Naive thymus-derived CD4-positive, alpha-beta T cell (primary cell): ENCODE results near the gene FBXO11. TPM values are rescaled to one million over a fixed set of nuclear protein-coding genes. Genes with fewer than 3 reads are reported as not detected.

ENCODE experiments used
- ATAC-seq: fragments of 150-1000 bp; cut with Tn5 transposase; 2 replicates; pipeline ENCODE4 v1.10.0; 2021; ENCODE audit warnings: mild to moderate bottlenecking, moderate library complexity
- CTCF ChIA-PET: fragments of 350-600 bp; sonication (Branson Sonifier 250); formaldehyde crosslinking; loops from one replicate; lab custom pipeline; 2021; ENCODE audit warnings: antibody characterized with exemption; lab: Charles Lee
- POLR2A ChIA-PET: fragments of 350-600 bp; sonication (Branson Sonifier 250); formaldehyde crosslinking; loops from one replicate; lab custom pipeline; 2021; ENCODE audit warnings: antibody characterized with exemption, inconsistent platforms; lab: Charles Lee
- DNase-seq, 9 donors: peaks; one replicate each; pipeline versions ENCODE4 v3.0.0 to v3.0.0-alpha.2; 2020 to 2022; ENCODE audit warnings: mixed read lengths in 1 of 9
- H3K27ac ChIP-seq: one replicate; pipeline ENCODE4 v1.7.0; 2013; ENCODE audit warnings: mild to moderate bottlenecking, low read depth, low read length, moderate library complexity
- H3K27me3 ChIP-seq, 2 donors: one replicate each; pipeline ENCODE4 v1.7.0; 2013; ENCODE audit warnings: low read length in 2 of 2, mild to moderate bottlenecking in 2 of 2, moderate library complexity in 2 of 2; ENCODE audit not compliant: control insufficient read depth in 2 of 2, insufficient read depth in 2 of 2
- H3K36me3 ChIP-seq, 3 experiments: 1 replicate in 2 of 3; 2 replicates in 1 of 3; pipeline ENCODE4 v1.7.0; 2013; ENCODE audit warnings: low read length in 3 of 3, mild to moderate bottlenecking in 3 of 3, moderate library complexity in 1 of 3; ENCODE audit not compliant: insufficient read depth in 3 of 3, control insufficient read depth in 2 of 3
- H3K4me1 ChIP-seq, 2 donors: one replicate each; pipeline ENCODE4 v1.7.0; 2013; ENCODE audit warnings: low read length in 2 of 2, mild to moderate bottlenecking in 2 of 2, moderate library complexity in 1 of 2; ENCODE audit not compliant: control insufficient read depth in 2 of 2, insufficient read depth in 2 of 2
- H3K4me3 ChIP-seq: 2 replicates; pipeline ENCODE4 v1.7.0; 2013; ENCODE audit warnings: mild to moderate bottlenecking, low read length
- H3K9me3 ChIP-seq, 3 experiments: 1 replicate in 2 of 3; 2 replicates in 1 of 3; pipeline ENCODE4 v1.7.0; 2013; ENCODE audit warnings: low read length in 3 of 3; ENCODE audit not compliant: control insufficient read depth in 2 of 3
- H3K27ac Mint-ChIP-seq, 9 donors: one replicate each; pipeline ENCODE4 v1.8.0; 2020 to 2022; ENCODE audit warnings: mixed read lengths in 9 of 9, mild to moderate bottlenecking in 8 of 9, moderate library complexity in 5 of 9, inconsistent platforms in 2 of 9
- H3K27me3 Mint-ChIP-seq, 5 donors: one replicate each; pipeline ENCODE4 v1.8.0; 2021 to 2022; ENCODE audit warnings: mixed read lengths in 5 of 5, mild to moderate bottlenecking in 1 of 5
- H3K36me3 Mint-ChIP-seq, 5 donors: one replicate each; pipeline ENCODE4 v1.8.0; 2020 to 2022; ENCODE audit warnings: mixed read lengths in 5 of 5, mild to moderate bottlenecking in 3 of 5, inconsistent platforms in 1 of 5
- H3K4me1 Mint-ChIP-seq, 7 donors: one replicate each; pipeline ENCODE4 v1.8.0; 2020 to 2022; ENCODE audit warnings: mixed read lengths in 7 of 7, mild to moderate bottlenecking in 3 of 7, inconsistent platforms in 1 of 7
- H3K4me3 Mint-ChIP-seq, 10 donors: one replicate each; pipeline ENCODE4 v1.8.0; 2020 to 2022; ENCODE audit warnings: mild to moderate bottlenecking in 10 of 10, mixed read lengths in 10 of 10, moderate library complexity in 6 of 10, inconsistent platforms in 2 of 10
- H3K9me3 Mint-ChIP-seq, 11 donors: one replicate each; pipeline ENCODE4 v1.8.0; 2020 to 2022; ENCODE audit warnings: mixed read lengths in 11 of 11, mild to moderate bottlenecking in 4 of 11, inconsistent platforms in 1 of 11, moderate library complexity in 1 of 11
- intact Hi-C, 2 donors: fragments of 100-400 bp; cut with micrococcal nuclease; formaldehyde crosslinking; loops; one replicate each; pipeline ENCODE4 v1.15.1; 2023
- polyA plus RNA-seq, 2 donors: library from polyadenylated mRNA; unstranded; fragments of 300-500 nt; fragmentation: Illumina TruSeq; gene quantifications; one replicate each; pipeline ENCODE4 v1.2.3, GENCODE V29; 2021
- total RNA-seq, 6 experiments: library from RNA in 5 of 6; stranded (reverse) in 5 of 6; gene quantifications; 1 replicate in 5 of 6; 2 replicates in 1 of 6; pipeline ENCODE4 v1.2.3 and lab custom pipeline; 2021 to 2026

FBXO11 gene
- total RNA-seq (10 to 100 TPM; 54.6 to 92.1 (median 85.5) TPM), polyA plus RNA-seq (1 to 10 TPM; 7.7 to 9.0 TPM), total RNA-seq (lab: John Stamatoyannopoulos, UW) (126 reads per million, percentile 88 among the genes with 10 or more reads in this experiment)

DNA sequence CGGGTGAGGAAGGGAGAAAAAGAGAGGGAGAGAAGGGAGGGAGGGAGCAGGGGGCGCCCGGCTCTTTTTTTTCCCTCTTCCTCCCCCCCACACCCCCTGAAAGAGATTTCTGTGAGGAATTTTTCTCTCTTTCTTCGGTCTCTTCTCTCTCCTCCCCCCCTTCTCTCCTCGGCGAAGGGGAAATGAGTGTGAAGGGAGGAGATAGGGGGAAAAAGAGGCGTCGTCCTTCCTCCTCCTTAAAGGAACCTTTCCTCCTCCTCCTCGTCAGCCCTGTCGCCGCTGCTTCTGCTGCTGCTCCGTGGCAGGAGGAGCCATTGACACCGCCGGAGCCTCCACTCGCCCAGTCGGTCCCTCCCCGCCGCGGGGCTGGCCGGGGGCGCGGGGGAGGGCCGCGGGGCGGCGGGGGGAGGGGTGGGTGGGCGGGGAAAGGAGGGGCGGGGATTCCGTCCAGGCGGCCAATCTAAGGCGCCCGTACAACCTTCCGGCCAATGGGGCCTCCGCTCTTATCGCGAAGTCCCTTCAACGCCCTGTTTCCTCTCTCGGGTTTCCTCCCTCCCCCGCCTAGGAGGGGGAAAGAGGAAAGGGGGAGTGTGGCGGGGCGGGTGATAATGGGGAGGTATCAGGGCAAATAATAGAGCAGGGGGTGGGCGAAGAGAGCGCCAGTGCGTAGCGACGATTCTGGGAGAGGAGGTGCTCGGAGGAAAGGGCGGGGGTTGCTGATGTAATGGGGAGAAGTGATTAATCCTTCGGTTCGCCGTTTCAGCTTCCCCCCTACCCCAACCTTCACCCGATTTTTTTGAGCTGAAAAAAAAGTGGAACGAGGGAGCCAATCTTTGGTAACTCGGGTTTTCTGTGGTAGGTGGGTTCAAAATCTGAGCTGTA lies at the start of gene FBXO11:
TSS of gene FBXO11 (minus strand) at position 342 of the 882 bp plus-strand sequence. CDS start 778 bp downstream, outside the sequence.
- H3K4me3 Mint-ChIP-seq = peak within 1 kb of the TSS; percentile 78 to 97 (median 94)
- ATAC-seq (peak; percentile 90), DNase-seq (peak; percentile 80 to 99 (median 96))
- Histone ChIP-seq H3K4me1 (peaks cover 14 to 20% of the 10 kb centered on the region in 2 donors), H3K9me3 (no peaks in the 10 kb centered on the region), H3K27me3 (no peaks in the 10 kb centered on the region), H3K36me3 (peaks cover 0 to 17% (median 0%) of the 10 kb centered on the region in 3 experiments), H3K27ac (peak within 1 kb of the TSS; percentile 99), H3K4me3 (peak within 1 kb of the TSS; percentile 77)
- intact Hi-C loops = loop anchor here (1.0 to 10.0 kb wide), 15 partner anchors 18 to 992 kb away; partner anchors contain the start of genes MCFD2 (in 2 of the 2), MSH2 (in 2 of the 2) and MSH6 (in 2 of the 2)
- H3K36me3 Mint-ChIP-seq = peaks cover 0 to 8% (median 0%) of the 10 kb centered on the region in 5 donors
- peaks cover 0 to 4% (median 0%) of the 10 kb centered on the region in 11 donors for H3K9me3 Mint-ChIP-seq
- ChIA-PET POLR2A (interaction anchor here (0.6 to 1.7 kb wide), 12 partner anchors 11 to 728 kb away, joined by 3 to 6 read pairs (median 4); partner anchors contain the start of gene MSH6), CTCF (interaction anchor here (0.6 to 1.2 kb wide), 9 partner anchors 10 to 202 kb away, joined by 3 to 7 read pairs (median 4); no protein-coding TSS in a partner anchor)
- H3K27me3 Mint-ChIP-seq = no peaks in the 10 kb centered on the region
- peaks cover 24 to 55% (median 51%) of the 10 kb centered on the region in 7 donors for H3K4me1 Mint-ChIP-seq
- peak within 1 kb of the TSS; percentile 68 to 97 (median 93) for H3K27ac Mint-ChIP-seq

DNA sequence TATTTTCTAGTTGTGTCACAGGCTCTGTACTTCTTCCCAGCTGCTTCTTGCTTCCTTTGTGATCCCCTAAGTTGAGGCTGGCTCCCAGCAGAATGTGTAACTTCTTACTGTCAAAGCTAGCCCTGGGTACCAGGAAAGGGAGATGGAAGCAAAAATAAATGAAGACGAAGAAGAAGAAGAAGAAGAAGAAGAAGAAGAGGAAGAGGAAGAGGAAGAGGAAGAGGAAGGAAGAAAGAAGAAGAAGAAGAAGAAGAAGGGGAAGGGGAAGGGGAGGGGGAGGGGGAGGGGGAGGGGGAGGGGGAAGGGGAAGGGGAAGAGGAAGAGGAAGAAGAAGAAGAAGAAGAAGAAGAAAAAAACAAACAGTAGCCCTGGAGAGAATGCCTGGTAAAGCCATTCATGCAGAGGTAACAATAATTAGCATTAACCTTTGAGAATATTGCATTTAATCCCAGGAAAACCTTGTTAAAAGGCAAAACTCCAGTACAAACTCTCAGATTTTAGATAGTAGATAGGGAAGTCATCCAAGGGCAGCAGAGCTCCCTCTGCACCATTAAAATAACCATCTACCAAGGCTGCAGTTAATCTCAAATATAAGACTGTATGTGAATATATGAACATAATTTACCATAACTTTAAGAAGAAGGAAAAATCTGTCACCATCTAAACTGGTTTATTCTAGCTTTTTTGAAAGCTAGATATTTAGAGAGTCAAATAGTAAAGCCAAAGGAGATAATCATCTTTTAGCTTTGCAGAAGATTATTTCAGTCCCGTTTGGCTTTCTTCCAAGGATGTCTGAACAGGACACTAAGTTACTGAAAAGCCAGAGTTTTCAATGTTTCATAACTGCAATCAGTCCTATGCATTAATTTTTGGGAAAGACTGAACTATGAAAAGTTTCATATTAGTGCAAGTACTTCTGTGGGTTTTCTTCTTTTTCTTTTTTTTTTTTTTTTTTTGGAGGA lies 44.3 kb upstream of the FBXO11 start:
- no peak for DNase-seq
- H3K36me3 Mint-ChIP-seq = peaks cover 0 to 5% (median 0%) of the 10 kb centered on the region in 5 donors
- POLR2A ChIA-PET = interaction anchor here (0.6 kb wide), 1 partner anchor 18 kb away, joined by 3 read pairs; no protein-coding TSS in a partner anchor
- H3K27ac ChIP-seq = no peak overlapping the region
- peaks cover 0 to 2% (median 0%) of the 10 kb centered on the region in 11 donors for H3K9me3 Mint-ChIP-seq
- no peak overlapping the region for H3K27ac Mint-ChIP-seq
- CTCF ChIA-PET = interaction anchor here (0.9 kb wide), 1 partner anchor 44 kb away, joined by 3 read pairs; no protein-coding TSS in a partner anchor
- H3K4me3 Mint-ChIP-seq = no peak overlapping the region
- peaks cover 0 to 4% (median 0%) of the 10 kb centered on the region in 7 donors for H3K4me1 Mint-ChIP-seq
- no peaks in the 10 kb centered on the region for H3K4me1 ChIP-seq
- no peak for ATAC-seq
- H3K9me3 ChIP-seq = no peaks in the 10 kb centered on the region
- H3K36me3 ChIP-seq = no peaks in the 10 kb centered on the region
- intact Hi-C loops = no loop called here
- H3K27me3 ChIP-seq = no peaks in the 10 kb centered on the region
- peaks cover 0 to 9% (median 5%) of the 10 kb centered on the region in 5 donors for H3K27me3 Mint-ChIP-seq
- H3K4me3 ChIP-seq = no peak overlapping the region

DNA sequence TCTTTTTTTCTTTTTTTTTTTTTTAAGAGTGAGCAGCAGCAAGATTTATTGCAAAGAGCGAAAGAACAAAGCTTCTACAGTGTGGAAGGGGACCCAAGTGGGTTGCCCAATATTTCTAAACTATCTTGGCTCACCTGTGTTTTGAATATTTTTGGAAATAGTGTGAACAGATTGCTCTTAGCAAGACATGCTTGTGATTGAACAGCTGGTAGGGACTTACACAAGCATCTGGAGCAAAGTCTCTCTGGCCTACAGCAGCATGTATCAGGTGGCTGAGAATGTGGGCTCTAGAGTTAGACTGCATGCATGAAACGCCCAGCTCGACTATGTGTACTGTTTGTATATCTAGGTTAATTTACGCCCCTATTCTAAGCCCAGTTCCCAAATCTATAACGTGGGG lies 40.3 kb upstream of the FBXO11 start:
- no peak for ATAC-seq
- H3K4me1 Mint-ChIP-seq = peaks cover 0 to 4% (median 0%) of the 10 kb centered on the region in 7 donors

DNA sequence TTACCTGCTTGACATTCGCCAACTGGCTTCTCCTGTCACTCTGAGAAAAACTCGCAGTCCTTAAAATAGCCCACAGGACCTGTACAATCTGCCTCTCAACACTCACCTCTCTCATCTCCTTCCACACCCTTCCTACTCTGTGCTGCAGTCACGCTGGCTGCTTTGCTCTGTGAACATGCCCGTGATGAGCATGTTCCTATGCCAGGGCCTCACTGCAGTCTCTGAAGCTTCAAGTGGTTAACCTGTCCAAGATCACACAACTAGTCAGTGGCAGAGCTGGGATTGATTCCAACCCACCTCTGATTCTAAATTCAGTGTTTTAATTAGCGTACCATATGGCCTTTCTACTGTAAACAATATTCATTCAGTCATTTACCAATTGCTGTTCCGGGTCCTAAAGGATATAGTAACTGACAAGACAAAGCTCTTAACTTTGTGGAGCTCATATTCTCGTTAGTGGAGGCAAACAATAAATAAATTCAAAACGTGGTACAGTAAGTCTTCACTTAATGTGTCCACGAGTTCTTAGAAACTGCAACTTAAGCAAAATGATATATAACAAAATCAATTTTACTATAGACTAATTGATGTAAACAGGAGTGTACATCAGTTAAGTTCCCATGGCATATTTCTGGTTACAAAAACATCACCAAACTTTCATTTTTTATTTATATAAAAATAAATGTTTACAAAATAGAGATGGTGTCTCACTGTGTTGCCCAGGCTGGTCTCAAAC lies 38.9 kb upstream of the FBXO11 start:
- H3K9me3 Mint-ChIP-seq = no peaks in the 10 kb centered on the region
- peaks cover 0 to 3% (median 0%) of the 10 kb centered on the region in 7 donors for H3K4me1 Mint-ChIP-seq
- intact Hi-C loops = no loop called here
- no peak overlapping the region for H3K4me3 ChIP-seq
- ATAC-seq = no peak
- POLR2A ChIA-PET = no interaction called here
- H3K4me3 Mint-ChIP-seq = no peak overlapping the region
- no peak for DNase-seq
- H3K36me3 Mint-ChIP-seq = peaks cover 0 to 5% (median 0%) of the 10 kb centered on the region in 5 donors
- H3K27ac Mint-ChIP-seq = no peak overlapping the region
- H3K27ac ChIP-seq = no peak overlapping the region
- H3K27me3 ChIP-seq = no peaks in the 10 kb centered on the region
- H3K27me3 Mint-ChIP-seq = peaks cover 0 to 10% (median 4%) of the 10 kb centered on the region in 5 donors
- CTCF ChIA-PET = interaction anchor here (0.6 kb wide), 1 partner anchor 349 kb away, joined by 3 read pairs; no protein-coding TSS in a partner anchor
- no peaks in the 10 kb centered on the region for H3K36me3 ChIP-seq
- H3K9me3 ChIP-seq = no peaks in the 10 kb centered on the region
- H3K4me1 ChIP-seq = no peaks in the 10 kb centered on the region

More for the DNA sequence above, 40.3 kb upstream of the FBXO11 start:
- Mint-ChIP-seq H3K4me3 (no peak overlapping the region), H3K36me3 (peaks cover 0 to 5% (median 0%) of the 10 kb centered on the region in 5 donors), H3K9me3 (no peaks in the 10 kb centered on the region), H3K27me3 (peaks cover 0 to 5% (median 3%) of the 10 kb centered on the region in 5 donors), H3K27ac (no peak overlapping the region)
- no peak for DNase-seq
- Histone ChIP-seq H3K4me1 (no peaks in the 10 kb centered on the region), H3K9me3 (no peaks in the 10 kb centered on the region), H3K36me3 (no peaks in the 10 kb centered on the region), H3K27me3 (no peaks in the 10 kb centered on the region), H3K27ac (no peak overlapping the region), H3K4me3 (no peak overlapping the region)
- ChIA-PET CTCF (no interaction called here), POLR2A (no interaction called here)
- intact Hi-C loops = no loop called here

DNA sequence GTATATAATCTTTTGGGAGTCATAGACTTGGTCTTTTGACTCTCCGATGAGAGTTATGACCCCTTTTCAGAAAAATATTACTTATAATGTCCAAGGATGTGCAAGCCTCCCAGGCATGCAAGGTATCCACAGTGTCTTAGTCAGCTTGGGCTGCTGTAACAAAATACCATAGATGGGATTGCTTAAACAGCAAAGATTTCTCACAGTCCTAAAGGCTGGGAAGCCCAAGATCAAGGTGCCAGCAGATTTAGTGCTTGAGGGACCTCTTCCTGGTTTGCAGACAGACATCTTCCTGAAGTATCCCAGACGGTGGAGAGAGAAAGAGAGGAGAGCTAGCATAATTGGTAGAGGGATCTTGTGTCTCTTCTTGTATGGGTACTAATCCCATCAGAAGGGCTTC lies 35.6 kb upstream of the FBXO11 start:
- no peak overlapping the region for H3K27ac Mint-ChIP-seq
- CTCF ChIA-PET = no interaction called here

More for the DNA sequence above, 35.6 kb upstream of the FBXO11 start:
- Mint-ChIP-seq H3K4me3 (no peak overlapping the region), H3K4me1 (peaks cover 0 to 5% (median 0%) of the 10 kb centered on the region in 7 donors), H3K36me3 (no peaks in the 10 kb centered on the region), H3K27me3 (peaks cover 6 to 22% (median 12%) of the 10 kb centered on the region in 5 donors), H3K9me3 (no peaks in the 10 kb centered on the region)
- DNase-seq (no peak), ATAC-seq (no peak)
- Histone ChIP-seq H3K36me3 (no peaks in the 10 kb centered on the region), H3K27me3 (peaks cover 0 to 4% of the 10 kb centered on the region in 2 donors), H3K4me1 (no peaks in the 10 kb centered on the region), H3K4me3 (no peak overlapping the region), H3K27ac (no peak overlapping the region), H3K9me3 (no peaks in the 10 kb centered on the region)
- intact Hi-C loops = no loop called here
- POLR2A ChIA-PET = no interaction called here
